Calu3 (cell line): Measurements from ENCODE around the gene GRIK4. TPM values are rescaled to one million over a fixed set of nuclear protein-coding genes. Genes with fewer than 3 reads are reported as not detected.
"Not testable (repeated sequence)": the region's sequence is repeated elsewhere in the genome, so short reads cannot be mapped to it uniquely, and the experiment has no call there.

ENCODE experiments used
- BruUV-seq: library from RNA; stranded (reverse); fragments of 400-500 nt; replicated peaks from 2 replicates; lab custom pipeline; 2021; lab: Mats Ljungman, UMichigan
- CTCF ChIA-PET: fragments of 300-600 bp; sonication (Branson Sonifier 250); formaldehyde crosslinking; loops from one replicate; lab custom pipeline; 2022; ENCODE audit warnings: antibody characterized with exemption; lab: Charles Lee
- DNase-seq: peaks from one replicate; pipeline ENCODE4 v3.0.0; 2022
- H3K27ac Mint-ChIP-seq: one replicate; pipeline ENCODE4 v1.8.0; 2022; ENCODE audit warnings: mixed read lengths; ENCODE audit not compliant: unreplicated experiment
- H3K27me3 Mint-ChIP-seq: one replicate; pipeline ENCODE4 v1.8.0; 2022; ENCODE audit warnings: mixed read lengths; ENCODE audit not compliant: unreplicated experiment
- H3K36me3 Mint-ChIP-seq: one replicate; pipeline ENCODE4 v1.8.0; 2022; ENCODE audit warnings: mild to moderate bottlenecking, moderate library complexity, mixed read lengths; ENCODE audit not compliant: insufficient read depth, unreplicated experiment
- H3K4me1 Mint-ChIP-seq: one replicate; pipeline ENCODE4 v1.8.0; 2022; ENCODE audit warnings: mild to moderate bottlenecking, low read depth, mixed read lengths; ENCODE audit not compliant: unreplicated experiment
- H3K4me3 Mint-ChIP-seq: one replicate; pipeline ENCODE4 v1.8.0; 2022; ENCODE audit warnings: mild to moderate bottlenecking, low read depth, moderate library complexity, mixed read lengths; ENCODE audit not compliant: unreplicated experiment
- H3K9me3 Mint-ChIP-seq: one replicate; pipeline ENCODE4 v1.8.0; 2022; ENCODE audit warnings: low read depth, mixed read lengths; ENCODE audit not compliant: unreplicated experiment
- intact Hi-C: fragments of 100-400 bp; cut with micrococcal nuclease; formaldehyde crosslinking; loops from one replicate; pipeline ENCODE4 v1.10.0; 2022; ENCODE audit not compliant: unreplicated experiment
- total RNA-seq: library from RNA; stranded (reverse); gene quantifications from 2 replicates; pipeline ENCODE4 v1.2.3, GENCODE V29; 2022
- TF ChIP-seq, protein P1 (sequence below): fragments of 200-600 bp; IDR thresholded peaks from one replicate; pipeline ENCODE4 v1.8.0; 2022; ENCODE audit warnings: antibody characterized with exemption; ENCODE audit not compliant: unreplicated experiment

Gene GRIK4
- total RNA-seq, 1 experiment from 2014 or later: not detected

DNA sequence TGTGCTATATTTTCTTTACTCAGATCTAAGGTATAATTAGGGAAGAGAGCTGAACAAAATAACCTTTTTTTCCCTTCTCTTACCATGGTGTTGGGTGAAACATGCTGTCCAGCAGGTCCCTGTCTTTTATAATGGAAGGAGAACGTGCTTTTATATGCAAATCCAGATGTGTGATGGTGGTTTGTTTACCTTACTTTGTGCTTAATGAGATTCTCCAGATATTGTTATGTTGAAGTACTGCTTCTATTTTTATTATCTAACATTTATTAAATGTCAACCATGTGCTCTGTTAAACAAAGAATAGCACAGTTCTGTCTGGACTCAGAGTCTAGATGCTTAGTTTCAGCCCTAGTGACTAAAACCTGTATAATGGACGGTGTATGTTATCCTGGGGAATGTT lies 10.1 kb upstream of the GRIK4 start:
- Mint-ChIP-seq H3K9me3 (no peaks in the 10 kb centered on the region), H3K4me1 (peaks cover 8% of the 10 kb centered on the region), H3K36me3 (peaks cover 4% of the 10 kb centered on the region), H3K27me3 (peaks cover 17% of the 10 kb centered on the region), H3K4me3 (no peak overlapping the region), H3K27ac (no peak overlapping the region)
- DNase-seq: no peak
- BruUV-seq: no TSS peak
- TF ChIP-seq, protein P1, sequence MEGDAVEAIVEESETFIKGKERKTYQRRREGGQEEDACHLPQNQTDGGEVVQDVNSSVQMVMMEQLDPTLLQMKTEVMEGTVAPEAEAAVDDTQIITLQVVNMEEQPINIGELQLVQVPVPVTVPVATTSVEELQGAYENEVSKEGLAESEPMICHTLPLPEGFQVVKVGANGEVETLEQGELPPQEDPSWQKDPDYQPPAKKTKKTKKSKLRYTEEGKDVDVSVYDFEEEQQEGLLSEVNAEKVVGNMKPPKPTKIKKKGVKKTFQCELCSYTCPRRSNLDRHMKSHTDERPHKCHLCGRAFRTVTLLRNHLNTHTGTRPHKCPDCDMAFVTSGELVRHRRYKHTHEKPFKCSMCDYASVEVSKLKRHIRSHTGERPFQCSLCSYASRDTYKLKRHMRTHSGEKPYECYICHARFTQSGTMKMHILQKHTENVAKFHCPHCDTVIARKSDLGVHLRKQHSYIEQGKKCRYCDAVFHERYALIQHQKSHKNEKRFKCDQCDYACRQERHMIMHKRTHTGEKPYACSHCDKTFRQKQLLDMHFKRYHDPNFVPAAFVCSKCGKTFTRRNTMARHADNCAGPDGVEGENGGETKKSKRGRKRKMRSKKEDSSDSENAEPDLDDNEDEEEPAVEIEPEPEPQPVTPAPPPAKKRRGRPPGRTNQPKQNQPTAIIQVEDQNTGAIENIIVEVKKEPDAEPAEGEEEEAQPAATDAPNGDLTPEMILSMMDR: no peak
- CTCF ChIA-PET: no interaction called here
- intact Hi-C loops: loop anchor here (10.0 kb wide), 1 partner anchor 453 kb away; no protein-coding TSS in a partner anchor

DNA sequence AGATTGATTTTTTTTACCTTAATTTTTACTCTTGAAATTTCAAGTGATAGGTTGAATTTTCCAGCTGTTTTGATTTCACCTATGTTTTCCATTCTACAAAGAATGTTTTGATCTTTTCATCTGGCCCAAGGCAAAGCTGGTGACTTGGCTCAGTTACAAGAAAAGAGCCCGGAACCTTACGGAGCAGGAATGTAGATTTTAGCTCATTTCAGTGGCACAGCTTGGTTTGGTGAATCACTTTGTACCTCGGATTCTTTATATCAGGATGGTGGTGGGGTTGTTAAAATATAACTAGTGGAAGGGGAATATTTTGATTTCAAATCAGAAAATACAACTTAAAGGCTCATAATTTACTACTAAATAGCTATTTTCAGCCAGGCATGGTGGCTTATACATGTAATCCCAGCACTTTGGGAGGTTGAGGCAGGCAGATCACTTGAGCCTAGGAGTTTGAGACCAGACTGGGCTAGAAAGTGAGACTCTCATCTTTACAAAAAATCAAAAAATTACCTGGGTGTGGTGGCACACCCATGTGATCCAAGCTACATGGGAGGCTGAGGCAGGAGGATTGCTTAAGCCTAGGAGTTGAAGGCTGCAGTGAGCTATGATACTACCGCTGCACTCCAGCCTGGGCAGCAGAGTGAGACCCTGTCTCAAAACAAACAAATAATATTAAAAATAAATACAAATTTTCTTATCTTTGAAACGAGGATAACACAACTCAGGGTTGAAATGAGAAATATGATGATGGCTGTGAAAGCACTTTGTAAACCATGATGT lies 9.4 kb upstream of the GRIK4 start:
- H3K27ac Mint-ChIP-seq: no peak overlapping the region
- no peak for DNase-seq
- TF ChIP-seq, protein P1: no peak
- no TSS peak for BruUV-seq
- no peaks in the 10 kb centered on the region for H3K9me3 Mint-ChIP-seq
- H3K27me3 Mint-ChIP-seq: peaks cover 24% of the 10 kb centered on the region
- intact Hi-C loops: loop anchor here (10.0 kb wide), 1 partner anchor 453 kb away; no protein-coding TSS in a partner anchor
- CTCF ChIA-PET: no interaction called here
- no peaks in the 10 kb centered on the region for H3K36me3 Mint-ChIP-seq
- H3K4me3 Mint-ChIP-seq: no peak overlapping the region
- H3K4me1 Mint-ChIP-seq: peaks cover 8% of the 10 kb centered on the region

DNA sequence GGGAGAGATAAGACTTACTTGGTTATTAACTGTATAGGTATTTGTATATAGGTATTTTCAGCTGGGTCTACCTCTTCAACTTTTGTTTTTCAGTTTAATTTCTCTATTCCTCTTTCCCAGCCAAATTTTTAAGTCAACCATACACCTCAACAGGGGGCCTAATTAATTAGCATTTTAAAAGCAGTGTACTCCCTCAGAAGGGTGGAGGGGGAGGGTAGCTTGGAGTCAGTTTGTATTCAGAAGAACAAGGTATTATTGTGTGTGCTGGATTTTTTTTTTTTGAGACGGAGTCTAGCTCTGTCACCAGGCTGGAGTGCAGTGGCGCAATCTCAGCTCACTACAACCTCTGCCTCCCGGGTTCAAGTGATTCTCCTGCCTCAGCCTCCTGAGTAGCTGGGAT lies 8.0 kb upstream of the GRIK4 start:
- BruUV-seq, DNase-seq, H3K27ac Mint-ChIP-seq, CTCF ChIA-PET, H3K4me3 Mint-ChIP-seq, H3K4me1 Mint-ChIP-seq, H3K36me3 Mint-ChIP-seq, H3K9me3 Mint-ChIP-seq: not testable (repeated sequence)
- intact Hi-C loops: loop anchor here (10.0 kb wide), 1 partner anchor 451 kb away; no protein-coding TSS in a partner anchor
- H3K27me3 Mint-ChIP-seq: peaks cover 27% of the 10 kb centered on the region

DNA sequence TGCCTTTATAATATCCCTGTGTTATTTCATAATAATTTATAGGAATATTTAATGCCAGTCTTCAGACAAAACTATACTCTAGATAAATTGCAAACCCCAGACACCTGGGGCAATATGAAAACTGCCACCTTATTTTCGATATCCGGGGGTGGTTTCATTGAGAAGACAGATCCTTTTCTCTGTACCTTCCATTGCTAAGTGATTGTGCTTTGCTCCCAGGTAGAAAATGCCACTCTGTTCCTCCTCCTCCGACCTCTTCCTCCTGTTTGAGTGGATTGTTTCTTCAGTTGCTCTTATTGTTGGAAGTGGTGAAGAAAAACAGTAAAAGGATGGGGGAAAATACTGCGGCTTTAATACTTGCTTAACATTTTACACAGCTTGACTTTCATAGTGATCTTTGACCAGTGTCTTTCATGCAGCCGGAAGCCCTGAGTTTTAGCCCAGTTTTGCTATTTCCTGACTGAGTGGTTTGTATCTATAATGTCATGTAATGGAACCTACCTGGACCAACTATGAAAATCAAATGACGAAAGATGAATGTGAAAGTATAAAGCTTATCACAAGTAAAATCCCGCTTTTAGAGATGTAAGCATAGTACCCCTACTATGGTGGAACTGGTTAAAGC lies 5.6 kb upstream of the GRIK4 start:
- Mint-ChIP-seq H3K36me3 (no peaks in the 10 kb centered on the region), H3K27ac (no peak overlapping the region)
- no TSS peak for BruUV-seq

More for the DNA sequence above, 5.6 kb upstream of the GRIK4 start:
- no peak for DNase-seq
- H3K27me3 Mint-ChIP-seq: peaks cover 51% of the 10 kb centered on the region
- intact Hi-C loops: loop anchor here (10.0 kb wide), 1 partner anchor 449 kb away; no protein-coding TSS in a partner anchor
- CTCF ChIA-PET: no interaction called here
- TF ChIP-seq, protein P1: no peak
- no peaks in the 10 kb centered on the region for H3K4me1 Mint-ChIP-seq
- H3K4me3 Mint-ChIP-seq: no peak overlapping the region
- no peaks in the 10 kb centered on the region for H3K9me3 Mint-ChIP-seq
